PC-3 (cell line): ENCODE measurements around the gene BCAS1.

ENCODE experiments used
- CTCF ChIP-seq: fragments of 300-600 bp; sonication (generic); conservative IDR thresholded peaks from 2 replicates; pipeline ENCODE4 v1.5.1; 2017; ENCODE audit warnings: antibody characterized with exemption, low read depth, mild to moderate bottlenecking, low read length
- EZH2 ChIP-seq: fragments of 300-600 bp; sonication (generic); IDR thresholded peaks from one replicate; pipeline ENCODE4 v1.6.1; 2017; ENCODE audit warnings: antibody characterized with exemption, mild to moderate bottlenecking, low read length; ENCODE audit not compliant: unreplicated experiment

GRCh38 chr20:53989401-53989800 is 81.0 kb downstream of the BCAS1 start:
- TF ChIP-seq CTCF (no peak), EZH2 (no peak)
